ENCODE measurements around the gene SLC10A3.

- TF ChIP-seq FOSL1 (CRISPR knock-in tag; IDR thresholded peaks at IDR 0.05; ENCODE audit: borderline replicate concordance), result no peak
- no peak for TF ChIP-seq JUN (CRISPR knock-in tag; IDR thresholded peaks at IDR 0.05)
- no peak for TF ChIP-seq ZNF513 (CRISPR knock-in tag; conservative IDR thresholded peaks at IDR 0.05)
- no peak for TF ChIP-seq POLR2AphosphoS2 (IDR thresholded peaks at IDR 0.05; ENCODE audit: low read depth, low read length)
- no peak for TF ChIP-seq EZH2 (conservative IDR thresholded peaks at IDR 0.05; ENCODE audit: low read depth, low read length)
- no peak for TF ChIP-seq ELF1 (CRISPR knock-in tag; IDR thresholded peaks at IDR 0.05)
- no peak for TF ChIP-seq ZNF713 (CRISPR knock-in tag; IDR thresholded peaks at IDR 0.05)
Measured at GRCh38 chrX:154439841-154440240, 50.6 kb downstream of the SLC10A3 start.

Measured in HepG2 (cell line).